ENCODE measurements around the gene FAM13A.

The FAM13A gene
- total RNA-seq = 18.6 to 28.2 (median 21.9) reads per million in 3 donors

- Histone ChIP-seq H3K27me3 (replicated peaks; ENCODE audit: control insufficient read depth, insufficient read depth, low read length, poor library complexity, severe bottlenecking) (no peaks in the 10 kb centered on the region), H3K4me3 (ENCODE audit: insufficient read depth, low read depth, low read length, poor library complexity, severe bottlenecking) (no peak within 1 kb of the TSS), H3K27ac (ENCODE audit: insufficient read depth, low read length, poor library complexity, severe bottlenecking) (no peak within 1 kb of the TSS), H3K4me1 (ENCODE audit: control insufficient read depth, insufficient read depth, low read length, poor library complexity, severe bottlenecking) (no peaks in the 10 kb centered on the region), H3K36me3 (ENCODE audit: control insufficient read depth, insufficient read depth, low read length) (no peaks in the 10 kb centered on the region), H3K9me3 (ENCODE audit: control insufficient read depth, low read length) (no peaks in the 10 kb centered on the region)
- no peak for DNase-seq
Observed at GRCh38 chr4:89056953-89057398, at the start of gene FAM13A. Gene FAM13A (minus strand): TSS chr4:89057185. CDS start chr4:89056964, 221 bp downstream.

- Histone ChIP-seq H3K9me3 (ENCODE audit: control insufficient read depth, low read length) (no peaks in the 10 kb centered on the region), H3K4me3 (ENCODE audit: insufficient read depth, low read depth, low read length, poor library complexity, severe bottlenecking) (no peak overlapping the region), H3K4me1 (ENCODE audit: control insufficient read depth, insufficient read depth, low read length, poor library complexity, severe bottlenecking) (no peaks in the 10 kb centered on the region), H3K27ac (ENCODE audit: insufficient read depth, low read length, poor library complexity, severe bottlenecking) (no peak overlapping the region), H3K27me3 (replicated peaks; ENCODE audit: control insufficient read depth, insufficient read depth, low read length, poor library complexity, severe bottlenecking) (no peaks in the 10 kb centered on the region), H3K36me3 (ENCODE audit: control insufficient read depth, insufficient read depth, low read length) (no peaks in the 10 kb centered on the region)
- no peak for DNase-seq
Observed at GRCh38 chr4:89105726-89106125, 48.7 kb upstream of the FAM13A start.

GRCh38 chr4:89101256-89102161, 44.5 kb upstream of the FAM13A start:
- DNase-seq = no peak
- H3K9me3 ChIP-seq (ENCODE audit: control insufficient read depth, low read length) = no peaks in the 10 kb centered on the region
- H3K4me1 ChIP-seq (ENCODE audit: control insufficient read depth, insufficient read depth, low read length, poor library complexity, severe bottlenecking) = no peaks in the 10 kb centered on the region
- no peaks in the 10 kb centered on the region for H3K36me3 ChIP-seq (ENCODE audit: control insufficient read depth, insufficient read depth, low read length)
- no peak overlapping the region for H3K27ac ChIP-seq (ENCODE audit: insufficient read depth, low read length, poor library complexity, severe bottlenecking)
- no peak overlapping the region for H3K4me3 ChIP-seq (ENCODE audit: insufficient read depth, low read depth, low read length, poor library complexity, severe bottlenecking)
- no peaks in the 10 kb centered on the region for H3K27me3 ChIP-seq (replicated peaks; ENCODE audit: control insufficient read depth, insufficient read depth, low read length, poor library complexity, severe bottlenecking)

GRCh38 chr4:89100853-89101252, 43.9 kb upstream of the FAM13A start:
- no peak overlapping the region for H3K27ac ChIP-seq (ENCODE audit: insufficient read depth, low read length, poor library complexity, severe bottlenecking)
- H3K4me1 ChIP-seq (ENCODE audit: control insufficient read depth, insufficient read depth, low read length, poor library complexity, severe bottlenecking) = no peaks in the 10 kb centered on the region
- no peaks in the 10 kb centered on the region for H3K9me3 ChIP-seq (ENCODE audit: control insufficient read depth, low read length)
- no peak for DNase-seq
- no peaks in the 10 kb centered on the region for H3K27me3 ChIP-seq (replicated peaks; ENCODE audit: control insufficient read depth, insufficient read depth, low read length, poor library complexity, severe bottlenecking)
- H3K36me3 ChIP-seq (ENCODE audit: control insufficient read depth, insufficient read depth, low read length) = no peaks in the 10 kb centered on the region
- no peak overlapping the region for H3K4me3 ChIP-seq (ENCODE audit: insufficient read depth, low read depth, low read length, poor library complexity, severe bottlenecking)

GRCh38 chr4:89099471-89099870, 42.5 kb upstream of the FAM13A start:
- Histone ChIP-seq H3K36me3 (ENCODE audit: control insufficient read depth, insufficient read depth, low read length) (no peaks in the 10 kb centered on the region), H3K4me1 (ENCODE audit: control insufficient read depth, insufficient read depth, low read length, poor library complexity, severe bottlenecking) (no peaks in the 10 kb centered on the region), H3K27me3 (replicated peaks; ENCODE audit: control insufficient read depth, insufficient read depth, low read length, poor library complexity, severe bottlenecking) (no peaks in the 10 kb centered on the region), H3K4me3 (ENCODE audit: insufficient read depth, low read depth, low read length, poor library complexity, severe bottlenecking) (no peak overlapping the region), H3K9me3 (ENCODE audit: control insufficient read depth, low read length) (no peaks in the 10 kb centered on the region), H3K27ac (ENCODE audit: insufficient read depth, low read length, poor library complexity, severe bottlenecking) (no peak overlapping the region)
- no peak for DNase-seq

- Histone ChIP-seq H3K4me1 (ENCODE audit: control insufficient read depth, insufficient read depth, low read length, poor library complexity, severe bottlenecking) (no peaks in the 10 kb centered on the region), H3K27ac (ENCODE audit: insufficient read depth, low read length, poor library complexity, severe bottlenecking) (no peak overlapping the region), H3K27me3 (replicated peaks; ENCODE audit: control insufficient read depth, insufficient read depth, low read length, poor library complexity, severe bottlenecking) (no peaks in the 10 kb centered on the region), H3K9me3 (ENCODE audit: control insufficient read depth, low read length) (no peaks in the 10 kb centered on the region), H3K4me3 (ENCODE audit: insufficient read depth, low read depth, low read length, poor library complexity, severe bottlenecking) (no peak overlapping the region), H3K36me3 (ENCODE audit: control insufficient read depth, insufficient read depth, low read length) (no peaks in the 10 kb centered on the region)
- DNase-seq = no peak
Observed at GRCh38 chr4:89099034-89099433, 42.0 kb upstream of the FAM13A start.

- no peaks in the 10 kb centered on the region for H3K36me3 ChIP-seq (ENCODE audit: control insufficient read depth, insufficient read depth, low read length)
- H3K27ac ChIP-seq (ENCODE audit: insufficient read depth, low read length, poor library complexity, severe bottlenecking) = no peak overlapping the region
- DNase-seq = no peak
- no peaks in the 10 kb centered on the region for H3K4me1 ChIP-seq (ENCODE audit: control insufficient read depth, insufficient read depth, low read length, poor library complexity, severe bottlenecking)
- H3K4me3 ChIP-seq (ENCODE audit: insufficient read depth, low read depth, low read length, poor library complexity, severe bottlenecking) = no peak overlapping the region
- H3K27me3 ChIP-seq (replicated peaks; ENCODE audit: control insufficient read depth, insufficient read depth, low read length, poor library complexity, severe bottlenecking) = no peaks in the 10 kb centered on the region
- peaks cover 3% of the 10 kb centered on the region for H3K9me3 ChIP-seq (ENCODE audit: control insufficient read depth, low read length)
Observed at GRCh38 chr4:89078300-89078699, 21.3 kb upstream of the FAM13A start.

GRCh38 chr4:89077761-89078160, 20.8 kb upstream of the FAM13A start:
- DNase-seq = no peak
- Histone ChIP-seq H3K27ac (ENCODE audit: insufficient read depth, low read length, poor library complexity, severe bottlenecking) (no peak overlapping the region), H3K9me3 (ENCODE audit: control insufficient read depth, low read length) (peaks cover 3% of the 10 kb centered on the region), H3K4me3 (ENCODE audit: insufficient read depth, low read depth, low read length, poor library complexity, severe bottlenecking) (no peak overlapping the region), H3K4me1 (ENCODE audit: control insufficient read depth, insufficient read depth, low read length, poor library complexity, severe bottlenecking) (no peaks in the 10 kb centered on the region), H3K36me3 (ENCODE audit: control insufficient read depth, insufficient read depth, low read length) (no peaks in the 10 kb centered on the region), H3K27me3 (replicated peaks; ENCODE audit: control insufficient read depth, insufficient read depth, low read length, poor library complexity, severe bottlenecking) (no peaks in the 10 kb centered on the region)

- H3K27me3 ChIP-seq (replicated peaks; ENCODE audit: control insufficient read depth, insufficient read depth, low read length, poor library complexity, severe bottlenecking) = no peaks in the 10 kb centered on the region
- no peaks in the 10 kb centered on the region for H3K4me1 ChIP-seq (ENCODE audit: control insufficient read depth, insufficient read depth, low read length, poor library complexity, severe bottlenecking)
- H3K4me3 ChIP-seq (ENCODE audit: insufficient read depth, low read depth, low read length, poor library complexity, severe bottlenecking) = no peak overlapping the region
- no peak for DNase-seq
- H3K9me3 ChIP-seq (ENCODE audit: control insufficient read depth, low read length) = no peaks in the 10 kb centered on the region
- H3K36me3 ChIP-seq (ENCODE audit: control insufficient read depth, insufficient read depth, low read length) = no peaks in the 10 kb centered on the region
- no peak overlapping the region for H3K27ac ChIP-seq (ENCODE audit: insufficient read depth, low read length, poor library complexity, severe bottlenecking)
Observed at GRCh38 chr4:89072921-89073320, 15.9 kb upstream of the FAM13A start.

- H3K9me3 ChIP-seq (ENCODE audit: control insufficient read depth, low read length) = no peaks in the 10 kb centered on the region
- no peak for DNase-seq
- H3K4me1 ChIP-seq (ENCODE audit: control insufficient read depth, insufficient read depth, low read length, poor library complexity, severe bottlenecking) = no peaks in the 10 kb centered on the region
- no peak overlapping the region for H3K4me3 ChIP-seq (ENCODE audit: insufficient read depth, low read depth, low read length, poor library complexity, severe bottlenecking)
- H3K36me3 ChIP-seq (ENCODE audit: control insufficient read depth, insufficient read depth, low read length) = no peaks in the 10 kb centered on the region
- H3K27ac ChIP-seq (ENCODE audit: insufficient read depth, low read length, poor library complexity, severe bottlenecking) = no peak overlapping the region
- no peaks in the 10 kb centered on the region for H3K27me3 ChIP-seq (replicated peaks; ENCODE audit: control insufficient read depth, insufficient read depth, low read length, poor library complexity, severe bottlenecking)
Observed at GRCh38 chr4:89071311-89071710, 14.3 kb upstream of the FAM13A start.
